Progenitor cell of endocrine pancreas (in vitro differentiated cells): Measurements from ENCODE around the gene PHF21A. TPM values are rescaled to one million over a fixed set of nuclear protein-coding genes. Genes with fewer than 3 reads are reported as not detected.

Experiments used
- DNase-seq: peaks from one replicate; pipeline ENCODE4 v3.0.0; 2021; ENCODE audit warnings: low spot score; ENCODE audit not compliant: unreplicated experiment
- H3K27ac Mint-ChIP-seq: 2 replicates; pipeline ENCODE4 v1.8.0; 2021; ENCODE audit warnings: mild to moderate bottlenecking, moderate library complexity, mixed read lengths
- H3K27me3 Mint-ChIP-seq: 2 replicates; pipeline ENCODE4 v1.8.0; 2021; ENCODE audit warnings: mixed read lengths
- H3K36me3 Mint-ChIP-seq: 2 replicates; pipeline ENCODE4 v1.8.0; 2022; ENCODE audit warnings: mixed read lengths; ENCODE audit not compliant: insufficient read depth
- H3K4me1 Mint-ChIP-seq: 2 replicates; pipeline ENCODE4 v1.8.0; 2021; ENCODE audit warnings: low read depth, mixed read lengths
- H3K4me3 Mint-ChIP-seq: 2 replicates; pipeline ENCODE4 v1.8.0; 2021; ENCODE audit warnings: low read depth, mild to moderate bottlenecking, moderate library complexity, mixed read lengths
- H3K9me3 Mint-ChIP-seq: 2 replicates; pipeline ENCODE4 v1.8.0; 2021; ENCODE audit warnings: low read depth, mixed read lengths
- total RNA-seq: library from RNA; stranded (reverse); gene quantifications from 2 replicates; pipeline ENCODE4 v1.2.1, GENCODE V29; 2021
- TF ChIP-seq, protein P1 (sequence below): fragments of 200-600 bp; sonication (generic); IDR thresholded peaks from one replicate; pipeline ENCODE4 v1.5.0; 2021; ENCODE audit warnings: antibody characterized with exemption, mild to moderate bottlenecking; ENCODE audit not compliant: unreplicated experiment

Gene PHF21A
- total RNA-seq, 1 donor from 2014 or later: 70.1 TPM

GRCh38 chr11:46079662-46080061, 41.6 kb downstream of the PHF21A start:
- Mint-ChIP-seq H3K36me3 (peaks cover 14% of the 10 kb centered on the region), H3K27ac (no peak overlapping the region), H3K9me3 (no peaks in the 10 kb centered on the region), H3K4me3 (no peak overlapping the region), H3K4me1 (no peaks in the 10 kb centered on the region), H3K27me3 (no peaks in the 10 kb centered on the region)
- TF ChIP-seq, protein P1, sequence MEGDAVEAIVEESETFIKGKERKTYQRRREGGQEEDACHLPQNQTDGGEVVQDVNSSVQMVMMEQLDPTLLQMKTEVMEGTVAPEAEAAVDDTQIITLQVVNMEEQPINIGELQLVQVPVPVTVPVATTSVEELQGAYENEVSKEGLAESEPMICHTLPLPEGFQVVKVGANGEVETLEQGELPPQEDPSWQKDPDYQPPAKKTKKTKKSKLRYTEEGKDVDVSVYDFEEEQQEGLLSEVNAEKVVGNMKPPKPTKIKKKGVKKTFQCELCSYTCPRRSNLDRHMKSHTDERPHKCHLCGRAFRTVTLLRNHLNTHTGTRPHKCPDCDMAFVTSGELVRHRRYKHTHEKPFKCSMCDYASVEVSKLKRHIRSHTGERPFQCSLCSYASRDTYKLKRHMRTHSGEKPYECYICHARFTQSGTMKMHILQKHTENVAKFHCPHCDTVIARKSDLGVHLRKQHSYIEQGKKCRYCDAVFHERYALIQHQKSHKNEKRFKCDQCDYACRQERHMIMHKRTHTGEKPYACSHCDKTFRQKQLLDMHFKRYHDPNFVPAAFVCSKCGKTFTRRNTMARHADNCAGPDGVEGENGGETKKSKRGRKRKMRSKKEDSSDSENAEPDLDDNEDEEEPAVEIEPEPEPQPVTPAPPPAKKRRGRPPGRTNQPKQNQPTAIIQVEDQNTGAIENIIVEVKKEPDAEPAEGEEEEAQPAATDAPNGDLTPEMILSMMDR: no peak
- DNase-seq: no peak

- Mint-ChIP-seq H3K27ac (no peak overlapping the region), H3K27me3 (no peaks in the 10 kb centered on the region), H3K9me3 (no peaks in the 10 kb centered on the region), H3K4me3 (no peak overlapping the region), H3K4me1 (no peaks in the 10 kb centered on the region), H3K36me3 (peaks cover 9% of the 10 kb centered on the region)
- no peak for DNase-seq
- TF ChIP-seq, protein P1: peak; percentile 8
These were observed 45.3 kb downstream of the PHF21A start for GRCh38 chr11:46075928-46076327.

GRCh38 chr11:46075168-46075567, 46.1 kb downstream of the PHF21A start:
- no peak overlapping the region for H3K4me3 Mint-ChIP-seq
- no peaks in the 10 kb centered on the region for H3K27me3 Mint-ChIP-seq
- no peak for DNase-seq
- no peaks in the 10 kb centered on the region for H3K4me1 Mint-ChIP-seq
- peaks cover 9% of the 10 kb centered on the region for H3K36me3 Mint-ChIP-seq
- H3K9me3 Mint-ChIP-seq: no peaks in the 10 kb centered on the region
- H3K27ac Mint-ChIP-seq: no peak overlapping the region
- TF ChIP-seq, protein P1: no peak

GRCh38 chr11:46073632-46074031, 47.6 kb downstream of the PHF21A start:
- Mint-ChIP-seq H3K36me3 (peaks cover 7% of the 10 kb centered on the region), H3K27ac (no peak overlapping the region), H3K4me3 (no peak overlapping the region), H3K4me1 (no peaks in the 10 kb centered on the region), H3K27me3 (no peaks in the 10 kb centered on the region), H3K9me3 (no peaks in the 10 kb centered on the region)
- DNase-seq: no peak
- TF ChIP-seq, protein P1: no peak

- H3K27me3 Mint-ChIP-seq: no peaks in the 10 kb centered on the region
- H3K9me3 Mint-ChIP-seq: no peaks in the 10 kb centered on the region
These were observed 48.9 kb downstream of the PHF21A start for GRCh38 chr11:46072172-46072964.

More at GRCh38 chr11:46072172-46072964, 48.9 kb downstream of the PHF21A start:
- TF ChIP-seq, protein P1: no peak
- H3K27ac Mint-ChIP-seq: no peak overlapping the region
- H3K36me3 Mint-ChIP-seq: peaks cover 7% of the 10 kb centered on the region
- DNase-seq: no peak
- no peak overlapping the region for H3K4me3 Mint-ChIP-seq
- H3K4me1 Mint-ChIP-seq: no peaks in the 10 kb centered on the region
